ENCODE data around the gene DACT1. TPM values are rescaled to one million over a fixed set of nuclear protein-coding genes. Genes with fewer than 3 reads are reported as not detected.
"Not testable (repeated sequence)": the region's sequence is repeated elsewhere in the genome, so short reads cannot be mapped to it uniquely, and the experiment has no call there.

Gene DACT1, protein sequence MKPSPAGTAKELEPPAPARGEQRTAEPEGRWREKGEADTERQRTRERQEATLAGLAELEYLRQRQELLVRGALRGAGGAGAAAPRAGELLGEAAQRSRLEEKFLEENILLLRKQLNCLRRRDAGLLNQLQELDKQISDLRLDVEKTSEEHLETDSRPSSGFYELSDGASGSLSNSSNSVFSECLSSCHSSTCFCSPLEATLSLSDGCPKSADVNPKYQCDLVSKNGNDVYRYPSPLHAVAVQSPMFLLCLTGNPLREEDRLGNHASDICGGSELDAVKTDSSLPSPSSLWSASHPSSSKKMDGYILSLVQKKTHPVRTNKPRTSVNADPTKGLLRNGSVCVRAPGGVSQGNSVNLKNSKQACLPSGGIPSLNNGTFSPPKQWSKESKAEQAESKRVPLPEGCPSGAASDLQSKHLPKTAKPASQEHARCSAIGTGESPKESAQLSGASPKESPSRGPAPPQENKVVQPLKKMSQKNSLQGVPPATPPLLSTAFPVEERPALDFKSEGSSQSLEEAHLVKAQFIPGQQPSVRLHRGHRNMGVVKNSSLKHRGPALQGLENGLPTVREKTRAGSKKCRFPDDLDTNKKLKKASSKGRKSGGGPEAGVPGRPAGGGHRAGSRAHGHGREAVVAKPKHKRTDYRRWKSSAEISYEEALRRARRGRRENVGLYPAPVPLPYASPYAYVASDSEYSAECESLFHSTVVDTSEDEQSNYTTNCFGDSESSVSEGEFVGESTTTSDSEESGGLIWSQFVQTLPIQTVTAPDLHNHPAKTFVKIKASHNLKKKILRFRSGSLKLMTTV
- 10 to 100 TPM in 1 of 2 donors, 1 to 10 TPM in 1; 3.5 to 21.2 TPM for total RNA-seq

DNA sequence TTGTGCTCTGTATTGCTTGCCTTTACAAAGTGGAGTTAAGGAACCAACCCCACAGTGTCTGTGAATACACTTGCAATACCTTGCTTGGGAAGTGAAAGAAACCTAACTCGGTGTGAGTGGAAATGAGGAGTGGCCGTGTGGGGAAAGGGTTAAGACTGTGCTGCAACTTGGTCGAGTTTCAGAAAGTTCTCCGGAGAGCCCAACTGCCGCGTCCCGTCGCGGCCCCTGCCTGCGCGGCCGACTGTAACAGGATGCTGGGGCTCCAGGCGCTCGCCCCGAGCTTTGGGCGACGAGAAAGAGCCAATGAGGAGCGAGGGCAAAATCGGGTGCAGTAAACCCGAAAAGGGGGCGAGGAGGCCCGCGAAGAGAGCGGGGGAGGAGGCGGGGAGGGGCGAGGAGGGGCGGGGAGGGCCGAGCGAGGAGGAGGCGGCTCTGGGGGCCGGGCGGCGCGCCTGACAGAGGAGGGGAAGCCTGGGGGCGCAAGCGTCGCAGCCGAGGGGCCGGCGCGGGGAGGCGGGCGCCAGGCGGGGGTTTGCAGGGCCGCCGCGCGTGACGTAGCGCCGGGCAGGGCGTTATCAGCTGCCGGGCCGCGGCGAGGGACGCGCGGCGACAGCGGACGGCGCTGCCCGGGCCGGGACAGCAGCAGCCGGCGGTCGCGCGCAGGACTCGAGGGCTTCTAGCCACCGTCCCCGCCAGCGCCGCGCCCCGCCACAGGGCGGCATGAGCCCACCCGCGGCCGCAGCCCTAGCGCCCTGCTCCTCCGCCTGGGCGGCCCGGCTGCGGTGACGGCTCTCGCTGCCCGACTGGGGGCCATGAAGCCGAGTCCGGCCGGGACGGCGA, at the start of gene DACT1:
Gene DACT1 (plus strand): TSS at position 572 of the 840 bp plus-strand sequence. CDS start 241 bp downstream, at position 813.
- peaks cover 0 to 39% of the 10 kb centered on the region in 2 donors for H3K4me1 ChIP-seq
- TF ChIP-seq, protein P1, sequence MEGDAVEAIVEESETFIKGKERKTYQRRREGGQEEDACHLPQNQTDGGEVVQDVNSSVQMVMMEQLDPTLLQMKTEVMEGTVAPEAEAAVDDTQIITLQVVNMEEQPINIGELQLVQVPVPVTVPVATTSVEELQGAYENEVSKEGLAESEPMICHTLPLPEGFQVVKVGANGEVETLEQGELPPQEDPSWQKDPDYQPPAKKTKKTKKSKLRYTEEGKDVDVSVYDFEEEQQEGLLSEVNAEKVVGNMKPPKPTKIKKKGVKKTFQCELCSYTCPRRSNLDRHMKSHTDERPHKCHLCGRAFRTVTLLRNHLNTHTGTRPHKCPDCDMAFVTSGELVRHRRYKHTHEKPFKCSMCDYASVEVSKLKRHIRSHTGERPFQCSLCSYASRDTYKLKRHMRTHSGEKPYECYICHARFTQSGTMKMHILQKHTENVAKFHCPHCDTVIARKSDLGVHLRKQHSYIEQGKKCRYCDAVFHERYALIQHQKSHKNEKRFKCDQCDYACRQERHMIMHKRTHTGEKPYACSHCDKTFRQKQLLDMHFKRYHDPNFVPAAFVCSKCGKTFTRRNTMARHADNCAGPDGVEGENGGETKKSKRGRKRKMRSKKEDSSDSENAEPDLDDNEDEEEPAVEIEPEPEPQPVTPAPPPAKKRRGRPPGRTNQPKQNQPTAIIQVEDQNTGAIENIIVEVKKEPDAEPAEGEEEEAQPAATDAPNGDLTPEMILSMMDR (IDR thresholded peaks at IDR 0.05): no peak
- H3K4me3 ChIP-seq: peak within 1 kb of the TSS; percentile 72 to 86
- no peaks in the 10 kb centered on the region for H3K9me3 ChIP-seq
- H3K27ac ChIP-seq: peak within 1 kb of the TSS; percentile 85 to 95
- H3K36me3 ChIP-seq: peaks cover 14% of the 10 kb centered on the region
- peak; percentile 70 for DNase-seq (ENCODE audit: low spot score)
- H3K27me3 ChIP-seq: no peaks in the 10 kb centered on the region

DNA sequence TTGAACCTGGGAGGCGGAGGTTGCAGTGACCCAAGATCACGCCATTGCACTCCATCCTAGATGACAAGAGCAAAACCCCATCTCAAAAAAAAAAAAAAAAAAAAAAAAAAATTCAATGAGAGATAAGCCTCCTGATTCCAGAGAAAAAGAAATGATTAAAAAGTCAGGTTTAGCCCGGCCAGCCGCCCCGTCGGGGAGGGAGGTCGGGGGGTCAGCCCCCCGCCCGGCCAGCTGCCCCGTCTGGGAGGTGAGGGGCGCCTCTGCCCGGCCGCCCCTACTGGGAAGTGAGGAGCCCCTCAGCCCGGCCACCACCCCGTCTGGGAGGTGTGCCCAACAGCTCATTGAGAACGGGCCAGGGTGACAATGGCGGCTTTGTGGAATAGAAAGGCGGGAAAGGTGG, 49.4 kb upstream of the DACT1 start:
- not testable (repeated sequence) for DNase-seq (ENCODE audit: low spot score); H3K36me3 ChIP-seq; H3K9me3 ChIP-seq; H3K4me3 ChIP-seq; H3K27ac ChIP-seq; H3K4me1 ChIP-seq; H3K27me3 ChIP-seq

DNA sequence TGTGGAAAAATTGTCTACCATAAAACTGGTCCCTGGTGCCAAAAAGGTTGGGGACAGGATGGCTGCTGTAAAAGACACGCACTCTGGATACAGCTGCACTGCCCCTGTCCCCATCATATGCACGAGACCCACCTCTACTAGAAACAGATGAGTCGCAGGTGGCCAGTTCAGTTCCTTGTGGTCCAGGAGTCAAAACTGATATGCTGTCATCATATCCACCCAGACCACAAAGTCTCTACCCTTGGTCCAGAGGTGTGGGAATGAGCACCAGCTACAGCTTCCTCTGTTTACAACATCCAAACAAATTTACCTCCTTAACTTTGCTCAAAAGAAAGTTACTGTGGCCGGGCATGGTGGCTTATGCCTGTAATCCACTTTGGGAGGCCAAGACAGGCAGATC, 43.8 kb upstream of the DACT1 start:
- Histone ChIP-seq H3K4me3 (no peak overlapping the region), H3K4me1 (no peaks in the 10 kb centered on the region), H3K9me3 (no peaks in the 10 kb centered on the region), H3K36me3 (no peaks in the 10 kb centered on the region), H3K27me3 (no peaks in the 10 kb centered on the region), H3K27ac (no peak overlapping the region)
- no peak for DNase-seq (ENCODE audit: low spot score)
- TF ChIP-seq, protein P1 (IDR thresholded peaks at IDR 0.05): no peak

DNA sequence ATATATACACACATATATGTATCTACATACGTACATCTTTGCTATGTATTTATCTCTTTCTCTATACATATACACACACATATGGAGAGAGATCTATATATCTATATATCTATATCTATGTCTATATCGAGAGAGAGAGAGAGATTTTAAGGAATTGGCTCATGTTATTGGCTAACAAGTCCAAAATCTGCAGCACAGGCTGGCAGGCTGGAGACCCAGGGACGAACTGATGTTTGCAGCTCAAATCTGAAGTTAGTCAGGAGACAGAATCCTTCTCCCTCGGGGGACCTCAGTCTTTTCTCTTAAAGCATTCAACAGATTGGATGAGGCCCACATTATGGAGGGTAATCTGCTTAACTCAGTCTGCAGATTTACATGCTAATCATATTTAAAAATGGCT, 40.7 kb upstream of the DACT1 start:
- H3K27ac ChIP-seq: no peak overlapping the region
- H3K9me3 ChIP-seq: no peaks in the 10 kb centered on the region
- DNase-seq (ENCODE audit: low spot score): no peak
- no peaks in the 10 kb centered on the region for H3K4me1 ChIP-seq
- H3K4me3 ChIP-seq: no peak overlapping the region
- H3K36me3 ChIP-seq: no peaks in the 10 kb centered on the region
- no peaks in the 10 kb centered on the region for H3K27me3 ChIP-seq
- TF ChIP-seq, protein P1 (IDR thresholded peaks at IDR 0.05): no peak

DNA sequence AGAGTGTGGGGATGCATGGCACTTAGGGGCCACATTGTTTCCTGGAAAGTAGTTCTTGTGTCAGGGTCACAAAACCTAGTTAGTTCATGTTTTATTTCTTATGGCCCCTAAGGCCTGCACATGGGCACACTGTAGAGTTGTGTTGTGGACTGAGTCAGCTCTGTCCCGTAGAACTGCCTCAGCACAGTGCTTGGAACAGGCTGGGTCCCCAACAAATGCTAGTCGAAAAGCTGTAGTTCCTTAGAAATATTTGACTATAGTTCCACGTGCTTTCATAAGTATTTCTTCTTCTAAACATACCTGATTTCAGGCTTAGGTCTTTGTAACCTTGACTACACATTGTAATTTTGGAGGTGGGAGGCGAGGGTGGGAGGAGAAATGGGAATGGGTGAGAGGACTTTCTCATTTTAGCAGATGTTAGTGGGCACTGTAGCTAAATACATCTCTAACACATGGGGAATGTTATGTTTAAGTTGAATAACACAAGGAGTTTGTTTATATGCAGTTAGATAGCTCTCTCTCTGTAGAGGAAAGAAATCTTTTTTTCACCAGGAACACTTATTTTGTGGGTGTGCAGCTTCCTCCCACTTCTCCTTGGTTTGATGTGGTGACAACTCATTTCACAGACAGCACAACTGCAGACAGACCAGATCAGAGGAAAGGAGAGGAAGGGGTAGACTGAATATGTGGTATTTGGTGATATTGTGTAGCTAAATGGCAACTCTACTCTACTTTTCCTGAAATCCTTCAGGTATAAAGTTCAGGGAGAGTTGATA, 39.5 kb upstream of the DACT1 start:
- DNase-seq (ENCODE audit: low spot score): no peak
- H3K4me1 ChIP-seq: no peaks in the 10 kb centered on the region
- no peak overlapping the region for H3K27ac ChIP-seq
- H3K36me3 ChIP-seq: no peaks in the 10 kb centered on the region
- H3K27me3 ChIP-seq: no peaks in the 10 kb centered on the region
- no peaks in the 10 kb centered on the region for H3K9me3 ChIP-seq
- TF ChIP-seq, protein P1 (IDR thresholded peaks at IDR 0.05): no peak
- no peak overlapping the region for H3K4me3 ChIP-seq

All from right atrium auricular region (tissue), 2 donors.